HG02970 (cell line): ENCODE measurements around the gene TANC2.
A peak's percentile ranks its signal among the peaks of the same experiment; 100 is the strongest.

Experiments
- ATAC-seq: cut with Tn5 transposase; IDR thresholded peaks from one replicate; pipeline ENCODE4 v1.9.1; 2021; ENCODE audit warnings: mild to moderate bottlenecking, moderate library complexity, moderate number of reproducible peaks; ENCODE audit not compliant: unreplicated experiment, low FRiP score

Gene TANC2

DNA sequence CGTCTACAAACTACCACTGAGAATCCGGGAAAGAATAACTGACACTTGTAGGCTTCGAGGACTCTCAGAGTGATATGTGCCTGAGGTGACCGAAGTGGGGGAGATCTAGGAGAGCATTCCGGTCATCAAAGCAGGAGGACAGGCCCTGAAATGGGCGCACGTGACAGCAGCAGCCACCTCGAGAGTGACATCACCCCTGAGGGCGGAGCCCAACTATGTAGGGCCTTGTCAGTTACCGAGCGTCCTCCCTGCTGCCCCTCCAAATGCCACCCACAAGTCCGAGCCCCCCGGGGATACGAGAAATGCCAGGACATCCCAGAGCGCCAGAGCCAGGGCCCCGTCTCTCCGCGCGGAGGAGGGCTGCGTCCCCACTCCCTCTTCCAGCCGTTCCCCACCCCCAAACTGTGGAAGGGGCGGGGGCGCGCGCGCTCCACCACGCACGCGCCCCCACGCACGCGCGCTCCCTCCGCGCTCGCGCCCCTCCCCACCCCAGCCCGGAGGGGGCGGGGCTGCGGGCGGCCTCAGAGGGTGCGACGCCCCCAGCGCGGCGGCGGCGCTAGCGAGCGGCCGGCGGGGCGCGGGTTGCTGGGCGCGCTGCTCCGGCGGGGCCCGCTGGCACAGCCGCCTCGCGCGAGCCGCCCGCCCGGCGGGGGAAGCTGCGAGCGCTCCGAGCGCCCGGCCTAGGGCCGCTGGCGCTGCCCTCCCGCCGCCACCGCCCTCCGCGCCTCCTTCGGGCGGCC lies at the start of gene TANC2:
Gene TANC2 (plus strand): TSS at position 550 of the 740 bp plus-strand sequence. CDS start 43,325 bp downstream, outside the sequence.
- ATAC-seq, result peak; percentile 62

DNA sequence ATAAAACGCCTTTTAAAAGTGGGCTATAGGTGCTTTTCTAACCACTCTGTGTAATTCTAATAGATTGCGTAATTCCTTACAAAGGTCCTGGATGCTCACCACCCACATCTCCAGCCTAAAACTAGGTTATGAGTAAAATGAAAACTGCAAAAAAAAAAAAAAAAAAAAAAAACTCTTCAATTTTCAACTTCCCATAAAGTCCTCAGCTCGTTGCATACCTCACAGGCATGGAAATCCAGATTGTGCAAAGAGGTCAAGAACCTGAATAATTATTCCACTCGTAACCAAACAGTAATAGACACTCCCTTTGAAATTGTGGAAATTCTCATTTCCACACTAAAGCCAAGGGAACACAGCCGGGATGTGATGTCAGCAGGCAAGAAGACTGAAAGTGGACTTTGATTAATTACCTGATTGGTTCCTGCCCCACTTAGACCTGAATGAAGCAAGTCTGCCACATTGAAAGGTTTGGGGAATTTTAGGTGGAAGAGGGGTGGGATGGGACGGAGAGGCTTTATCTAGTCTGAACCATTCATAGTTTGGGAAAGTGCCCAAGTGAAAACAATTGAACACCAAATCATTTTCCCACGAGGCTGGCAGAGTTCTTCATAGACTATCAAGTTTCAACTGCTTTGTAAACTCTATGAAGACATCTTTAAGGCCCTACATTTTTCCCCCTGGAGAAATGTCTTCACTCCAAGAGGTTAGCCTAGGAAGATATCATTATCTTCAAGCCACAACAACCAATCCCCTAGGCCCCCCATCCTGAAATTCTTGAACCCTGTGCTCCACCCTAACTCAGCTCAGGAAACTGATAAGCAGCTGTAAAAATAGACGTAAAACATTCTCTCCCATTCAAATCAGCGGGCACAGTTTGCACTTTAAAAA lies 49.1 kb upstream of the TANC2 start:
- no peak for ATAC-seq

DNA sequence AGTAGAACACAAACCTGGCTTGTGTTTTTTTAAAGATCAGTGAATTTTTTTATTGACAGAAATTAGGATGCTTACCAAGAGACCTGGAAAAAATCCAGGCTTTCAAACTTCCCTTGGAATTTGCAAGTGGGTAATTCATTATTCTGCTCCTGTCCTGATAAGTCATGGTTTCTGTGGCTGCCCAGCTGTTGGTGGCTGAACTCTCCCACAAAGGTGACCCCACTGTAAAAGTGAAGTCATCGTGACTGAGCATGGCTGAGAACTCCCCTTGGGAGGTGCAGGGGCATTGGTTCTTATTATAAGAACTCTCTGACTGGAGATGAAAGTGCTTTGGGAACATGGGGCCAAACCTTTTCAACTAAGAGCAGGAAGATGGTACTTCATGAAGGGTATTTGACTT lies 46.6 kb upstream of the TANC2 start:
- no peak for ATAC-seq

DNA sequence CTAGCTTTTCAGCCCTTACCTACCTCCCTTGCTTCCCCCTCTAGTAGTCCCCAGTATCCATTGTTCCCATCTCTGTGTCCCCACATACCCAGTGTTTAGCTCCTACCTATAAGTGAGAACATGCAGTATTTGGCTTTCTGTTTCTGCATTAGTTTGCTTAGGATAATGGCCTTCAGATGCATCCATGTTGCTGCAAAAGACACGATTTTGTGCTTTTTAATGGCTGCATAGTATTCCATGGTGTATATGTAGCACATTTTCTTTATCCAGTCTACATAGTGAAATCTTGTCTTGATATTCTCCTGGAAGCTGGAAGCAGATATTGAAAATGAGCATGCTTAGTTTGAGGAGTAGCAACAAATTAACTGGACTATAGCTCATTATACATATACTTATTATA lies 45.7 kb upstream of the TANC2 start:
- no peak for ATAC-seq

DNA sequence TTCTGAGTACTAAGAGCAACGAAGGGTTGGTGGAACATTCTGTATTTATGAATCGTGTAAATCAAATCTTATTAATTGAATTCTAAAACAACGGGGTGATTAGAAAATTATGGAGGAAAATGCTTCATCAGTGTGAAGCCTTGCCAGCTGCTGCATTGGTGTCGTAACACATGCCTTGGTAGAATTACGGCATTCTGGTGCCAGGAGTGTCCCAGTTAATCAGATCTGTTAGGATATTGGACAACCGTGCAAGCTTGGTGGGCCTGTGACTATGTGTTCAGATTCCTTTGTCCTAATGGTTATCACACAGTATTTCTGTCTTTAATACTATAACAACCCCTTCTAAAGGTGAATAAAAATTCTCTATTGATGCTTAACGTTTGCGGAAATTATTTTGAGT lies 44.2 kb upstream of the TANC2 start:
- no peak for ATAC-seq

DNA sequence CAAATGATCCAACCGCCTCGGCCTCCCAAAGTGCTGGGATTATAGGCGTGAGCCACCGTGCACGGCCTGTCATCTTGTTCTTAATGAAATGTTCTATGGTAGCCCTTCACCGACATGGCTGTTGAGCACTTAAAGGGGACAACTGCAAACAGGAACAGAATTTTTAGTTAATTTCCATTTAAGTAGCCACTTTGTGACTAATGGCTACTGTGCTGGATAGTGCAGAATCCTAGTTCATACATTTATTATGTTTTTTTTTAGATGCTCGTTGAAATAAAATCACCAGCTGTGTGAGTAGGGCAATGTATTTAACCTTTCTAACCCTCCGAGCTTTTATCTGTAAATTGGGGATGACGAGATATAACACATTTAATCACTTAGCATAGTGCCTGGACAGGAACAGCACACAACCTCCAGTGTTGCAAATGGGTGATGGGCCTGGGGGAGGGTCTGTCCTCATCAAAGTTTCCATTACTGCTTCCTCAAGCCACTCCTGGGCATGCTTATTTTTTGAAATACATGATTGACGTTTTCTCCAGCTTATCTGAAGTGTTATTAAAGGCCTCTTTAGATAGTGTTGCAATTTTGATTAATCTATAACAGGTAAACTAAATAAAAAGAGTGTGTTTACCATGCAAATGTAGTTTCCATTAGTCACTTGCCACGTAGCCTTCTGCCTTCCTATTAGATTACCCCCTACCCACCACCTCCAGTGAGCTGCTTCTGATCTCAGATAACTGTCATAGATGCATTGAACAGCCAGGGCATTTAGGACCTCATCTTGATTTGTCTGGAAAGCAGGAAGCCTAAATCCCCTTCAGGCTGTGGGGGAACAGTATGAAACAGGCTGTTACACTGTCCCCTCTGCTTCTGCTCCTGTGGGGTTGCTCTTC lies 42.5 kb upstream of the TANC2 start:
- ATAC-seq, result no peak

DNA sequence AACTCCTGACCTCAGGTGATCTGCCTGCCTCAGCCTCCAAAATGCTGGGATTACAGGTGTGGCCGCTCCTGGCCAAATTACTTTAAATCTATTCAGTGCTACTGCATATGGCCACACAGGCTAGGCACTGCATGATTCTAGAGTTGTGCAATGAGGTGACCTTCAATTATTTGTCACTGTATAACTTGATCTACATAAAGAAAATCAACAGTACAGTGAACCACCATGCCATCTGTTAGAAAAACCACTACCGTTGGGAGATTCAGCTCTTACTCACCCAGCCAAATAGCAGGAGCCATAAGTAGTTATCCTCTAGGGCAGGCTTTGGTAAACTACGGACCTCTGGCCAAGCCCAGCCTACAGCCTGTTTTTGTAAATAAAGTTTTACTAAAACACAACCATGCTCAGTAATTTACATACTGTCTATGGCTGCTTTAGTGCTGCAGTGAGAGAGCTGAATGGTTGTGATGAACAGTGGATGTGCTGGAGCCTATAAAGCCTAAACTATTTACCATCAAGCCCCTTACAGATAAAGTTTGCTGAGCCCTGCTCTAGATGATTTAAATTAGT lies 40.7 kb upstream of the TANC2 start:
- ATAC-seq, result no peak

DNA sequence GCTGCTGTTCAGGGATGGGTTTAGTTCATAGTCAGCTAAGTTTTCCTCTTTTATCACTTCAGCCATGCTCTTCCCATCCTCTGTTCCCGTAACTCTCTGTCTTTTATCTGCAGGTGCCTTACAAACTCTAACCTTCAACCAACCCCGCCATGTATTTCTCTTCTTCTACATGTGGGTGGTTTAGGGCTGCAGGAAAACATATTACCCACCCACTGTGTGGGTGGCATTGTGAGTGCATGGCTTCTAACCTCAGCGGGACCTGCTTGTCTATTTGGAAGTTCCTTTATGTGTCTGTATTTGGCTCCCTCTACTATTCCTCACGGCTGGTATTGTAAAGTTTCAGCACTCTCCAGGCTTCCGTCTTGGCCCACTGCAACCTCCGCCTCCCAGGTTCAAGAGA lies 39.0 kb upstream of the TANC2 start:
- ATAC-seq, result no peak

DNA sequence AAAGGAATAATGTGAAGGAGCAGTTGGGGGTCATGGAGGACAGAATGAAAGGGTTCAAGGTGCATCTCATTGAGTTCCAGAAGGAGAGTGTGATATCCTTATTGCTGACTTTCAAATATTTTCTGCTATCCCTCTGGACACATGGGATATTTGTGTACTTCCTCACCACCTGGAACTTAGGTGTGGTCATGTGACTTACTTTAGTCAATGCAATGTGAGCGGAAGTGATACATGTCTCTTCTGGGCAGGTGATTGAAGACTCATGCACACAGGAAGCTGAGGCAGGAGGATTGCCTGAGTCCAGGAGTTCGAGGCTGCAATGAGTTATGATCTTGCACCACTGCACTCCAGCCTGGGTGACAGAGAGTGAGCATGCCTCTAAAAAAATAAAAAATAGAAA lies 36.7 kb upstream of the TANC2 start:
- no peak for ATAC-seq

DNA sequence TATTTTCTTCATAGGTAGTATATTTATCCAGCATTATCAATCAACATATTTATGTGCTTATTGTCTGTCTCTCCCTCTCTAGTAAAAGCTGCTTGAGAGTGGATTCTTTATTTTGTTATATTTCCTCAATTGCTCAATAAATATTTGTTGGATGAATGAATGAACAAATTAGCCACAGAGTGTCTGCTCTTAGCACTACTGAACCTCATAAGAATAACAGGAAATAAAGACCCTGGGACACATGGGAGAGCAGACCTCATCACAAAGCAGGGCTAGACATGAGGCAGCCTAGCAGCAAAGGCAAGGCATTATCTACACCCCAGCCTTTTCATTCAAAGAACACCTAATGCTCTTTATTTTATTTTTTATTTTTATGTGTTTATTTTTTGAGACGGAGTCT lies 34.9 kb upstream of the TANC2 start:
- no peak for ATAC-seq

DNA sequence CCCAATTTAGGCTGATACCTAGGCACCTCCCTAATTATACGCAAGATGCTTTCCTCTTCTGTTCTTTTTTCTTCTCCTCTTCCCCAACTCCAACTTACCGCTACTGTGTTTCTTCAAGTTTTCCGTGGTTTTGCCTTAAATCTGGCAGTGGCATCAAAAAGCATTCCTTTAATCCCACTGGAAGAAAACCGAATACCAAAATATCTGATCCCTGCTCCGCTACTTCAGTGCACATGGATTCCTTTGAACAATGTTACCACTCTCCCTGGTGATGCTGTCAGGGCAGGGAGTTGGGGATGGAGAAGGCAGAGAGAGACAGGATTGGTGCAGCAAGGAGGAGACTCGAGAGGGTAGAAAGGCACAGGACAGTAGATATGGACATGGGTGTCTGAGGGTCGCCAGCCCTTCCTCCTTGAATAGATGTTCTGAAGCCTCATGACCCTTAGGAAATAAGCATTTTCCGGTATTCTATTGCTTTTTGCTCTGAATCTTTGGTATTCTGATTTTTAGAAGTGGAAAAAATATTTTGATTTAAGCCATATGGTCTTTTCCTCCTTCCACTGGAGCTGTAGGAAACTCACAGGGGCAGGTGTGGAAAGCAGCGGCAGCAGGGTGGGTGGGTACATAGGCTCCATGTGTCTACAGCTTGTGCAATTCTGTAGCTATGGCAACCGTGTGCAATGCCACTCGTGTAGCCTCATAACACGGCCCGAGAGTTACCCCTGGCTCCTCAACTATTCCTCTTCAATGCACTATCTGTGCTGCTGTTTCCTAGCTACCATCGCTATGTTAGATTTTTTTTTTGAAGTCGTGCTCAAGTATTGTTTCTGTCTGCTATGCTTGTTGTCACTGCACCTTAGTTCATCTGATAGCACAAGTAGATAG lies 32.3 kb upstream of the TANC2 start:
- ATAC-seq, result no peak

DNA sequence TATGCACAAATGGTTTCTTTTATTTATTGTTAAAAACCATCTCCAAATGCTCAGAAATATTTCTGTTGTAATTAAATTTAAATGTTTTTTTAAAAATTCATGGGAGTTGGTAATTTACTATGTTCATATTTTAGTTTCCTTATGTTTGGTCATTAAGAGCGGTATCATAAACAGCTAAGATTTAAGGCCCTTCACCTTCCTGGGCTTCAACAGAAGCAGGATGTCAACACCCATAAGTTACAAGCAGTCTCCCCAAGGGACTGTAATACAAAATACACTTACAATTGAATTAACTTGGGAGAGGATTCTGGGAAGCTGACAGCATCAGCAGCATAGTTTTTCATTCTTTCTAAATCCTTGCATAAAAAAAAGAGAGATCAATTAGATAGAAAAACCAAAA lies 30.9 kb upstream of the TANC2 start:
- no peak for ATAC-seq

DNA sequence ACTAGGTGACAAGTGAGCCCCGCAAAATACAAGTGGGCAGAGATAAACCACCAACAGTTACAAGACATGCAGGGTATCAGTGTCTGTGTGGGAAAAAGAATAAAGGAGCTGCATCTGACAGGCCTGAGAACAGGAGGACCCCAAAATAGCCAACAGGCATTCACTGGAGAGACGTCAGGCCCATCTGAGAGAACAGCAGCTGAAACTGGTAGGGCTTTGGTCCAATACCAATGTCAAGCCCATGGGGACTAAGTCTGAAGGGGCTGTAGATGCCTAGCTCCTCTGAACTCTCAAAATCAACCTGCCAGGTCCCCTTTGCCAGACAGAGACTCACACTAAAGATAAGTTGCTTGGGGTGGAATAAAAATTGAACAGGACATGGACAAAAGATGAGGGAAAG lies 30.5 kb upstream of the TANC2 start:
- ATAC-seq, result no peak

DNA sequence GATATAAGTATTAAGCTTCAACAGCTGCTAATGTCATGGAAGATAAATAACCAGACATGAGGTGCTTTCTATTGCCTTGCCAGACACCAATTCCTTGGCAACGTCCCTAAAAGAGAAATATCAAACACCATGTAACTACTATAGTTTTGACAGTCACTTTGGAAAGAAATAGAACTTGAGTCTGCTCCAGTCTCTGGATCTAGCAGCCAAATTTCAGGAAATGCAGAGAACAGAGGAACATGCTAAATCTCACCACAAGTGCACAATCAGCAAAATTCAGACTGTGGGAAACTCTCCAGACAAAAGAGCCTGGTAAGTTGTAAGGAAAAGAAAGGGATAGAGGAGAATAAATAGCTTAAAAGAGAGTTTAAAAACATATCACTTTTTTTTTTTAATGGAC lies 28.4 kb upstream of the TANC2 start:
- ATAC-seq, result no peak

DNA sequence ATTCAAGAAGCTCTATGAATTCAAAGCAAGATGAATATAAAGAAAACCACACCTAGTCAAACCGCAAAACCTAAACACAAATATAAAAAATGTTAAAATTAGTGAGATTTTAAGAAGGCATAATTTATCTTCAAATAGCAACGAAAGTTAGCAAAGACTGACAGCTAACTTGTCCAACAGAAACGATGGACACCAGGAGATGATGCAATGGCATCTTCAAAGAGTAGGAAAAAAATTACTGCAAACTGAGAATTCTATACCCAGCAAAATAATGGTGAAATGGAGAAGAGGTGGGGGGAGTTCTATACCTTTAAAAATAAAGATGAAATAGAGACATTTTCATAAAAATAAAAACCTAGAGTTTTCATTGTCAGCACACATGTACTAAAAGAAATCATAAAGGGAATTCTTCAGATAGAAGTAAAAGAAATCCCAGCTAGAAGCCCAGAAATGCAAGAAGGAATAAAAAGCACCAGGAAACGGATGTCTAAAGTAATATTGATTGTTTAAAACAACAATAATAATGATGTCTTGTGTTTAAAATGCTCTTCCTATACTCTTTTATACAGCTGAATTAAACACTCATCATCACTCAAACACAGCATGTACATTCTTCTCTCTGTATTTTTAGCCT lies 24.6 kb upstream of the TANC2 start:
- no peak for ATAC-seq

DNA sequence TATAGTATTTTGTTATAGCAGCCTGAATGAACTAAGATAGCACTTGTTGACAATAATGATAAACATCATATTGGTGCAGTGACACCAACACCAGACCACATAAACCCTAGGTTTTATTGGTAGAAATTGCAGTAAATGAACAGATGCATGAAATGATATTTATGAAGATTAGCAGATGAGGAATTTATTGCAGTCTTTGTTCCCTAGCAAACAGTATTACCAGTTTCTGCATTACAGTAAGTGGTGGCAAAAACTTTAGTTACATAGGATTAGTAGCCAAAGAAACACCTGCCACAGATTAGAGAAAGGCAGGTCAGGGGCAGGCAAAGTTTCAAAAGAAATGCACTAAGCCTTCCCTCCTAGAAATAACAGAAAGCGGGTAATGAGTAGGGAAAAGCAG lies 17.7 kb upstream of the TANC2 start:
- ATAC-seq, result no peak

DNA sequence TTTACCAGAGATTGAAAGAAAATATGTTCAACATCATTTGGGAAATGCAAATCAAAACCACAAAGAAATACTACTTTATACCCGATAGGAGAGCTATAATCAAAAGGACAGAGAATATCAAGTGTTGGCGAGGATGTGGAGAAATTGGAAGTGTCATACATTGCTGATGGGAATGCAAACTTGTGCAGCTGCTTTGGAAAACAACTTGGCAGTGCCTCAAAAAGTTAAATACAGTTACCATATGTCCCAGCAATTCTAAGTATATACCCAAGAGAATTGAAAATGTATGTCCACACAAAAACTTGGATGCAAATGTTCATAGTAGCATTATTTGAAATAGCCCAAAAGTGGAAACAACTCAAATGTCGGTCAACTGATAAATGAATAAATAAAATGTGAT lies 17.0 kb upstream of the TANC2 start:
- ATAC-seq, result no peak

DNA sequence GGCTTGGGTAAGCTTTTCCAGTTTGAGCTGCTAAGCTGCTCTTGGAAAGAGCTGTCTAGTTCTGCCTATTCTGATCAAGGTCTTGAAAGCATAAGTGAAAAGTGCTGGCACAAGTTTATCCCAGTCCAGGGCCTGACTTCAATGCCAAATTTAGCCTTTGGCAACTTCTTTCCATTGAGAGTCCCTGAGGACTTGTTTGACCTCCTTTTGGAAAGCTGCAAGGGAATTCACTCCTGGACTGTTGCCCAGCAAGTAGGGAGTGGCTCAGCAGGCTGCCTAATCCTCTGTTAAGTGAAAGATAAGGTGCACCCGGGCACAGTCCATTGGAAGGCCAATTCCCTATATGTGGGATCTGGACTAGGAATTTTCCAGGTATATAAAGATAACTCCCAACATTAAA lies 16.0 kb upstream of the TANC2 start:
- ATAC-seq, result no peak

DNA sequence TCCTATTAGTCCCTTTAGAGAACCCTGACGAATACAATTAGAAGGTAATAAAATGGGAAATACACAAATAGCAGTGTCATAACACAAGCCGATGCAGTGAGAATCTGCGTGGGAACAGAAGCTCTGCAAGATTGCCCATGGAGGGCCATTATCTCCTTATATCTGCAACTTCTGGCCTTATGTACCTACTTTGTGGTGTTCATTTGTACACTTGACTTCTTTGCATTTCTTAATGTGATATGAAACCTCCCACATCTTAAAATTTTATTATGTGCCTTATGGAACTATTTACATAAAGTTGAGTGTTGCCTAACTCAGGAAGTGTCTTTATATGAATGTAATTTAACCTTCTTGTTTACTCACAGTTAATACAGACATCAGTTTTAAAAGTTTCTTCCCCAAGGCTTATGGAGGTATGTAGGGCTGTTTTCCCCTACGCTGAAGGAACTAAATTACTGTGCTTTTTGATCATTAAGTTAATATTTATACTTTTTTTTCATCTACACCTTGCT lies 10.1 kb upstream of the TANC2 start:
- ATAC-seq, result no peak
